Neural cell (in vitro differentiated cells): ENCODE data around the gene ECM1. TPM values are rescaled to one million over a fixed set of nuclear protein-coding genes. Genes with fewer than 3 reads are reported as not detected.

Experiments
- H2AFZ ChIP-seq: fragments of 200-600, 300-800 bp; sonication (generic), shearing (Covaris generic); 2 replicates; pipeline ENCODE4 v1.6.0; 2014; ENCODE audit warnings: low read depth, mild to moderate bottlenecking, antibody characterized with exemption, low read length, moderate library complexity
- H3F3A ChIP-seq: fragments of 200-600 bp; shearing (Covaris generic); 2 replicates; pipeline ENCODE4 v1.6.1; 2016; ENCODE audit warnings: mild to moderate bottlenecking, moderate library complexity, mixed read lengths, antibody characterized with exemption, low read length; ENCODE audit not compliant: insufficient read depth, poor library complexity, severe bottlenecking
- H3K27ac ChIP-seq: fragments of 200-600, 300-800 bp; sonication (generic), shearing (Covaris generic); 2 replicates; pipeline ENCODE4 v1.5.1; 2014; ENCODE audit warnings: mild to moderate bottlenecking, low read length, moderate library complexity
- H3K27me3 ChIP-seq: fragments of 300-800, 200-600 bp; sonication (generic), shearing (Covaris generic); 2 replicates; pipeline ENCODE4 v1.6.0; 2014; ENCODE audit warnings: mild to moderate bottlenecking, low read depth, low read length, moderate library complexity; ENCODE audit not compliant: insufficient read depth
- H3K36me3 ChIP-seq: fragments of 300-800, 200-600 bp; sonication (generic), shearing (Covaris generic); 2 replicates; pipeline ENCODE4 v1.5.1; 2014; ENCODE audit warnings: mild to moderate bottlenecking, antibody characterized with exemption, low read length, moderate library complexity; ENCODE audit not compliant: insufficient read depth
- H3K4me2 ChIP-seq: fragments of 300-800, 200-600 bp; sonication (generic), shearing (Covaris generic); 2 replicates; pipeline ENCODE4 v1.6.0; 2014; ENCODE audit warnings: mild to moderate bottlenecking, low read length
- H3K4me3 ChIP-seq: fragments of 300-800, 200-600 bp; sonication (generic), shearing (Covaris generic); 2 replicates; pipeline ENCODE4 v1.5.1; 2014; ENCODE audit warnings: mild to moderate bottlenecking, low read length, moderate library complexity
- H3K79me2 ChIP-seq: fragments of 200-600 bp; shearing (Covaris generic); replicated peaks from 2 replicates; pipeline ENCODE4 v1.6.0; 2014; ENCODE audit warnings: mild to moderate bottlenecking, low read length, moderate library complexity; ENCODE audit not compliant: insufficient read depth
- H3K9ac ChIP-seq: fragments of 300-800, 200-600 bp; sonication (generic), shearing (Covaris generic); 2 replicates; pipeline ENCODE4 v1.6.1; 2016; ENCODE audit warnings: mild to moderate bottlenecking, low read length, mixed read lengths
- H3K9me2 ChIP-seq: fragments of 200-600 bp; shearing (Covaris generic); 2 replicates; pipeline ENCODE4 v1.6.1; 2016; ENCODE audit warnings: mild to moderate bottlenecking, low read length, mixed read lengths; ENCODE audit not compliant: insufficient read depth
- H3K9me3 ChIP-seq: fragments of 200-600, 300-800 bp; sonication (generic), shearing (Covaris generic); 2 replicates; pipeline ENCODE4 v1.6.1; 2016; ENCODE audit warnings: mild to moderate bottlenecking, mixed run types, low read length, moderate library complexity, mixed read lengths
- H4K20me1 ChIP-seq: fragments of 200-600 bp; shearing (Covaris generic); 2 replicates; pipeline ENCODE4 v1.6.1; 2016; ENCODE audit warnings: mild to moderate bottlenecking, mixed run types; ENCODE audit not compliant: insufficient read depth
- CTCF ChIP-seq: fragments of 450-650 bp; IDR thresholded peaks from 2 replicates; pipeline ENCODE4 v1.5.1; 2014; ENCODE audit warnings: antibody characterized with exemption, mild to moderate bottlenecking, moderate library complexity; ENCODE audit not compliant: poor library complexity, severe bottlenecking
- EP300 ChIP-seq: fragments of 450-650 bp; conservative IDR thresholded peaks from 2 replicates; pipeline ENCODE4 v1.6.1; 2014; ENCODE audit warnings: antibody characterized with exemption, mild to moderate bottlenecking, moderate library complexity; ENCODE audit not compliant: poor library complexity, severe bottlenecking
- EZH2 ChIP-seq: fragments of 200-600, 300-800 bp; shearing (Covaris generic), sonication (generic); IDR thresholded peaks from 2 replicates; pipeline ENCODE4 v1.6.1; 2014; ENCODE audit warnings: antibody characterized with exemption, low read length, borderline replicate concordance, mild to moderate bottlenecking; ENCODE audit not compliant: insufficient read depth, poor library complexity, severe bottlenecking
- MXI1 ChIP-seq: fragments of 450-650 bp; conservative IDR thresholded peaks from 2 replicates; pipeline ENCODE4 v1.6.1; 2014; ENCODE audit warnings: antibody characterized with exemption, mild to moderate bottlenecking; ENCODE audit not compliant: poor library complexity, severe bottlenecking
- POLR2AphosphoS5 ChIP-seq: IDR thresholded peaks from 2 replicates; pipeline ENCODE4 v1.6.1; 2012
- RAD21 ChIP-seq: fragments of 450-650 bp; conservative IDR thresholded peaks from 2 replicates; pipeline ENCODE4 v1.6.1; 2014; ENCODE audit warnings: antibody characterized with exemption, mild to moderate bottlenecking, moderate library complexity
- REST ChIP-seq: IDR thresholded peaks from 2 replicates; pipeline ENCODE4 v1.6.1; 2012; ENCODE audit warnings: borderline replicate concordance
- SMC3 ChIP-seq: fragments of 450-650 bp; conservative IDR thresholded peaks from 2 replicates; pipeline ENCODE4 v1.6.1; 2014; ENCODE audit warnings: antibody characterized with exemption, mild to moderate bottlenecking, moderate library complexity; ENCODE audit not compliant: poor library complexity
- TAF1 ChIP-seq: IDR thresholded peaks from 2 replicates; pipeline ENCODE4 v1.6.1; 2012; ENCODE audit warnings: low read depth
- polyA plus RNA-seq: library from polyadenylated mRNA; depleted of rRNA; stranded (reverse); fragments of >200 nt; gene quantifications from 2 replicates; pipeline ENCODE4 v1.2.3, GENCODE V29; 2014
- small RNA-seq, 3 experiments: library from RNA; depleted of rRNA; stranded (forward); fragments of <200 nt; gene quantifications; one replicate each; pipeline ENCODE3, GENCODE V24; 2012

ECM1 gene
- polyA plus RNA-seq, 1 donor from 2014 or later, result 2.3 TPM

GRCh38 chr1:150561974-150562445, 54.1 kb downstream of the ECM1 start:
- peak overlapping the region; percentile 64 for H3K4me3 ChIP-seq
- TF ChIP-seq POLR2AphosphoS5 (no peak), EP300 (peak; percentile 70)
- peak overlapping the region; percentile 78 for H3K27ac ChIP-seq
- no peaks in the 10 kb centered on the region for H3K9me2 ChIP-seq
- no peaks in the 10 kb centered on the region for H3K27me3 ChIP-seq
- H3K4me2 ChIP-seq, result peak overlapping the region; percentile 76
- no peaks in the 10 kb centered on the region for H3K9me3 ChIP-seq
- peaks cover 17% of the 10 kb centered on the region for H3K79me2 ChIP-seq
- H4K20me1 ChIP-seq, result no peaks in the 10 kb centered on the region
- peak overlapping the region; percentile 91 for H2AFZ ChIP-seq
- H3K36me3 ChIP-seq, result no peaks in the 10 kb centered on the region
- H3F3A ChIP-seq, result peaks cover 4% of the 10 kb centered on the region
- peak overlapping the region; percentile 77 for H3K9ac ChIP-seq

- Histone ChIP-seq H3K4me3 (peak overlapping the region; percentile 64), H3K27me3 (no peaks in the 10 kb centered on the region), H3K9ac (peak overlapping the region; percentile 77), H3K27ac (peak overlapping the region; percentile 78), H3F3A (peaks cover 4% of the 10 kb centered on the region), H3K79me2 (peaks cover 17% of the 10 kb centered on the region), H3K9me3 (no peaks in the 10 kb centered on the region), H3K36me3 (no peaks in the 10 kb centered on the region), H3K4me2 (peak overlapping the region; percentile 76), H3K9me2 (no peaks in the 10 kb centered on the region), H4K20me1 (no peaks in the 10 kb centered on the region), H2AFZ (no peak overlapping the region)
- TF ChIP-seq CTCF (no peak), EP300 (no peak), TAF1 (no peak), POLR2AphosphoS5 (no peak), SMC3 (no peak), REST (no peak), EZH2 (no peak), MXI1 (no peak), RAD21 (no peak)
Measured at GRCh38 chr1:150562446-150563339, 54.8 kb downstream of the ECM1 start.

Small RNA genes within 50 kb of the gene (small RNA-seq; reads per million reads assigned to genes)
- 0 reads per million in 3 experiments for gene MIR4257

Other genes with a start within 250 kb of the ECM1 start
- 164 and 167 TPM in 2 replicates for gene APH1A, start 239.1 kb upstream of the ECM1 start, polyA plus RNA-seq
- 2.6 and 17.1 TPM in 2 replicates for gene C1orf54, start 235.3 kb upstream of the ECM1 start, polyA plus RNA-seq
- gene CIART, start 225.6 kb upstream of the ECM1 start, polyA plus RNA-seq, result 7.3 and 9.1 TPM in 2 replicates
- 170 TPM in 2 replicates for gene MRPS21, start 214.2 kb upstream of the ECM1 start, polyA plus RNA-seq
- 86.1 and 92.1 TPM in 2 replicates for gene PRPF3, start 186.6 kb upstream of the ECM1 start, polyA plus RNA-seq
- 7.2 and 8.6 TPM in 2 replicates for gene RPRD2, start 144.0 kb upstream of the ECM1 start, polyA plus RNA-seq
- 19.4 and 22.8 TPM in 2 replicates for gene TARS2, start 20.7 kb upstream of the ECM1 start, polyA plus RNA-seq
- not detected in 2 replicates for gene FALEC, start 7.6 kb downstream of the ECM1 start, polyA plus RNA-seq
- gene ADAMTSL4, start 41.3 kb downstream of the ECM1 start, polyA plus RNA-seq, result 0.56 TPM in 1 of 2 replicates, not detected in the other
- 151 and 171 TPM in 2 replicates for gene MCL1, start 71.5 kb downstream of the ECM1 start, polyA plus RNA-seq
- gene ENSA, start 121.5 kb downstream of the ECM1 start, polyA plus RNA-seq, result 230 and 341 TPM in 2 replicates
- gene GOLPH3L, start 189.0 kb downstream of the ECM1 start, polyA plus RNA-seq, result 4.4 and 7.0 TPM in 2 replicates
- gene HORMAD1, start 212.8 kb downstream of the ECM1 start, polyA plus RNA-seq, result 0.34 TPM in 1 of 2 replicates, not detected in the other